Ascending aorta (tissue), 2 donors: Measurements from ENCODE around the gene MED27. TPM values are rescaled to one million over a fixed set of nuclear protein-coding genes. Genes with fewer than 3 reads are reported as not detected.

Experiments used
- DNase-seq, 2 donors: peaks; one replicate each; pipeline ENCODE4 v3.0.0-alpha.2; 2019; ENCODE audit warnings: low spot score in 2 of 2
- H3K27ac ChIP-seq, 2 donors: fragments of 200-600 bp; sonication (generic); one replicate each; pipeline ENCODE4 v1.5.1; 2016 to 2017; ENCODE audit warnings: mild to moderate bottlenecking in 1 of 2
- H3K27me3 ChIP-seq: fragments of 200-600 bp; sonication (generic); one replicate; pipeline ENCODE4 v1.5.1; 2017
- H3K36me3 ChIP-seq, 2 donors: fragments of 200-600 bp; sonication (generic); one replicate each; pipeline ENCODE4 v1.5.1; 2016
- H3K4me1 ChIP-seq, 2 donors: fragments of 200-600 bp; sonication (generic); one replicate each; pipeline ENCODE4 v1.5.1; 2016 to 2017; ENCODE audit warnings: mild to moderate bottlenecking in 1 of 2
- H3K4me3 ChIP-seq, 2 donors: fragments of 200-600 bp; sonication (generic); one replicate each; pipeline ENCODE4 v1.5.1; 2016 to 2017; ENCODE audit warnings: mild to moderate bottlenecking in 1 of 2
- H3K9me3 ChIP-seq, 2 donors: fragments of 200-600 bp; sonication (generic); one replicate each; pipeline ENCODE4 v1.5.1; 2016
- intact Hi-C: fragments of 100-400 bp; cut with DNase I; formaldehyde crosslinking; loops from one replicate; pipeline ENCODE4 v1.15.1; 2023
- total RNA-seq: library from RNA; depleted of rRNA; stranded (reverse); fragments of >200 nt; gene quantifications from one replicate; pipeline ENCODE4 v1.1.0, GENCODE V29; 2016
- TF ChIP-seq, protein P1 (sequence below), 3 experiments: fragments of 200-600 bp in 2 of 3; fragments of 450-650 bp in 1 of 3; sonication (generic) in 2 of 3; IDR thresholded peaks; one replicate each; pipeline ENCODE4 v1.5.1; 2016 to 2019; ENCODE audit warnings: antibody characterized with exemption in 3 of 3, mild to moderate bottlenecking in 1 of 3, moderate library complexity in 1 of 3

Gene MED27
- total RNA-seq, 1 donor from 2014 or later = 19.4 TPM

DNA sequence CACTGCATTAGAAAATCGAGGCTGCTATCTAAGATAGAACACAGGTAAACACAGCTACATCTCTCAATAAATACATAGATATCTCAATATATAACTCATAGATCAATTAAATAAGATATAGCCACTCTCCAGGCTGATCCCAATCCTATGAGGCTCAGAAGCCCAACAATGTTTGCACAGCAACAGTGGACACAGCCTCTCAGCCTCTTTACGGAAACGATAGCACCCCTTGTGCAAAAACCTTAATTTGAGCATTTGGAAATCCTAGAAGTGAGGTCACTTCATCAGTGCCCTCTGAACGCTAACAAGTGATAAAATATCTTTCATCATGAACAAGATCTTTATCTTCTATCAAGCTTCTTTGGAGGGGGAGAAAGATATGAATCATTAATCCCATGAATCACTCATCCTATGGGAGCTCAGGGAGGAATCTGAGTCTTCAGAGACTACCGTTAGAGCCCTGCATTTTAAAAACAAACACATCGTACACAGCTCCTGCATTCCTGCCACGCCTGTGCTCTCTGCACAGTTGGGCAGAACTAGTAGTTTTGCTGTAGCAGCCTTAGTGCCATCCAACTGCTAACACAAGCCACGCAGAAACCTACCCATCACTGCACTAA is 71.4 kb downstream of the MED27 start:
- H3K36me3 ChIP-seq = peaks cover under 1 to 10% of the 10 kb centered on the region in 2 donors
- H3K4me3 ChIP-seq = no peak overlapping the region
- no peaks in the 10 kb centered on the region for H3K9me3 ChIP-seq
- H3K4me1 ChIP-seq = no peaks in the 10 kb centered on the region
- no peak for DNase-seq
- H3K27ac ChIP-seq = no peak overlapping the region
- TF ChIP-seq, protein P1, sequence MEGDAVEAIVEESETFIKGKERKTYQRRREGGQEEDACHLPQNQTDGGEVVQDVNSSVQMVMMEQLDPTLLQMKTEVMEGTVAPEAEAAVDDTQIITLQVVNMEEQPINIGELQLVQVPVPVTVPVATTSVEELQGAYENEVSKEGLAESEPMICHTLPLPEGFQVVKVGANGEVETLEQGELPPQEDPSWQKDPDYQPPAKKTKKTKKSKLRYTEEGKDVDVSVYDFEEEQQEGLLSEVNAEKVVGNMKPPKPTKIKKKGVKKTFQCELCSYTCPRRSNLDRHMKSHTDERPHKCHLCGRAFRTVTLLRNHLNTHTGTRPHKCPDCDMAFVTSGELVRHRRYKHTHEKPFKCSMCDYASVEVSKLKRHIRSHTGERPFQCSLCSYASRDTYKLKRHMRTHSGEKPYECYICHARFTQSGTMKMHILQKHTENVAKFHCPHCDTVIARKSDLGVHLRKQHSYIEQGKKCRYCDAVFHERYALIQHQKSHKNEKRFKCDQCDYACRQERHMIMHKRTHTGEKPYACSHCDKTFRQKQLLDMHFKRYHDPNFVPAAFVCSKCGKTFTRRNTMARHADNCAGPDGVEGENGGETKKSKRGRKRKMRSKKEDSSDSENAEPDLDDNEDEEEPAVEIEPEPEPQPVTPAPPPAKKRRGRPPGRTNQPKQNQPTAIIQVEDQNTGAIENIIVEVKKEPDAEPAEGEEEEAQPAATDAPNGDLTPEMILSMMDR (IDR thresholded peaks at IDR 0.05) = no peak
- no peaks in the 10 kb centered on the region for H3K27me3 ChIP-seq
- intact Hi-C loops = no loop called here

DNA sequence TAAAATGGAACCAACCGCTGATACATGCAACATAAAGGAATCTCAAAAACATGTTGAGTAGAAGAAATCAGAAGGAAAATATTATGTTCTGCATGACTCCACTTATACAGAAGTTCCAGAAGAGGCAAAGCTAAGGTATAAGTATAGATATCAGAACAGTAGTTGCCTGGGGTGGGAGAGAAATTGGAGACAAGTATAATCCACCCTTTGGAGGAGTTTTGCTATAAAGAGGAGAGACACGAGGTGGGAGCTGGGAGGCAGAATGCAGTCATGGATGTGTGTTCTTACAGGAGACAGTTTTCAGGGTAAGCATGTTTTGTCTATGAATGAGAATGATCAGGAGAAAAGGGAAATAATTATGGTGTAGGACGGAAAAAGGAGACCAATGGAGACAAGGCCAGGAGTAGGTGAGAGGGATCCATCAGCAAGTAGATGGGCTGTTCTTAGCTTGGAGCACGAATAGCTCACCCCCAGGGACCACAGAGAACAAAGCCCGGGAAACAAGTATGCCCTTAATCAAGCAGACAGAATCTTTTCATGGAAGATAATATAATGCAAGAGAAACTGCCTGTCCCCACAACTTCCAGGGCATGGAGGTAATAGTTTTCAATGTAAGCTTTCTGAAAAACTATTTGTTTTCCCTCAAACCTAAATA is 72.2 kb downstream of the MED27 start:
- no peaks in the 10 kb centered on the region for H3K9me3 ChIP-seq
- TF ChIP-seq, protein P1 (IDR thresholded peaks at IDR 0.05) = no peak
- no peak for DNase-seq
- no peaks in the 10 kb centered on the region for H3K27me3 ChIP-seq
- no peak overlapping the region for H3K27ac ChIP-seq
- no peaks in the 10 kb centered on the region for H3K4me1 ChIP-seq
- peaks cover 0 to 4% of the 10 kb centered on the region in 2 donors for H3K36me3 ChIP-seq
- H3K4me3 ChIP-seq = no peak overlapping the region
- intact Hi-C loops = no loop called here

DNA sequence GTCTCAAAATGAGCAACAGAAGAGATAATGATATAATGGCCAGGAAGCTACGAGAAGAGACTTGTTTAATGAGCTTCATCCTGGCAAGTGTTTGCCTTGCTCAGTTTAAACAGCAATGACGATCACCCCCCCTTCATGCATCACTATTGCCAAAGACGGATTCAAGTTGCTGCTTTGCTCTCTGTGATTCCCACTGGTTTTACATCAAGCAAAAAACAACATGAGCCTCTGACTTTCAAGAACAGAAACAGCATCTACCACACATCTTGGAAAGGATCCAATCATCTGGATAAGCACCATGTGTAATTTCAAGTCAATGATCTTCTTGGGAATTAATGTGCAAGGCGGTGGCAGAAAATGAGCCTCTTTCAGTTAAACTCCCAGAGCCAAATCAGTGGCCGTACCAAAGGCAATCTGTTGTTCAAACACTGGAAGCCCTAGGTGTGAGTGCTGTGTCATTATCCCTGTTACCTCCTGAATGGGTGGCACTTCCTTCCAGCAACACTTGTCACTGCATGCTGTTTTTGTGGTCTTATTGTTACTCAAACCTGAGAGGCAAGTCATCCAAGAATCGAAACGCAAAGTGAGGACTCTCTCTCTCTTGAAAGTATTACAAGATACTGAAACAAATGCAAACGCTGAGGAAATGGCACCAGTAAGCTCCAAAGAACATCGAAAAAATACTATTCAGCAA is 72.8 kb downstream of the MED27 start:
- intact Hi-C loops = no loop called here
- H3K36me3 ChIP-seq = no peaks in the 10 kb centered on the region
- TF ChIP-seq, protein P1 (IDR thresholded peaks at IDR 0.05) = no peak
- H3K4me1 ChIP-seq = no peaks in the 10 kb centered on the region
- no peaks in the 10 kb centered on the region for H3K27me3 ChIP-seq
- no peak overlapping the region for H3K4me3 ChIP-seq
- no peak for DNase-seq
- no peak overlapping the region for H3K27ac ChIP-seq
- H3K9me3 ChIP-seq = no peaks in the 10 kb centered on the region

DNA sequence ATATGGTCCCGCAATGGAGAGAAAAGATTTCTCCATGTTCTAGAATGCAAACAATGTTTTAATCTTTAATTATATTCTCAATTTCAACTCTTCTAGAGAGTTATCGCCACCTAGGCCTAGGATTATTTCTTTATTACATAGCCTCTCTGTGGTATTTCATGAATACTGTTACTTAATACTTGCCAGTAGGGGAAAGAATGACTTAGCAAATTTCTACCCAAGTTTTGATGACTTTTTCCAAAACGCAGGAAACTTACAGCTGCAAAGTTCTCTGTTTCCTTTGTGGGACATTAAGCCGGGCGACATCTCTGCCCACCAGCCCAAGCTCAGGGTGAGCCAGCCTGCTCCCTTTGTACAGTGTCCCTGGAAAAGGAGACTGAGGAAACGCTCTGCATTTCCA is 73.8 kb downstream of the MED27 start:
- no peak overlapping the region for H3K4me3 ChIP-seq
- H3K27me3 ChIP-seq = no peaks in the 10 kb centered on the region
- no peaks in the 10 kb centered on the region for H3K9me3 ChIP-seq
- DNase-seq = no peak
- no peaks in the 10 kb centered on the region for H3K4me1 ChIP-seq
- H3K27ac ChIP-seq = no peak overlapping the region
- TF ChIP-seq, protein P1 (IDR thresholded peaks at IDR 0.05) = no peak
- no peaks in the 10 kb centered on the region for H3K36me3 ChIP-seq
- intact Hi-C loops = no loop called here

DNA sequence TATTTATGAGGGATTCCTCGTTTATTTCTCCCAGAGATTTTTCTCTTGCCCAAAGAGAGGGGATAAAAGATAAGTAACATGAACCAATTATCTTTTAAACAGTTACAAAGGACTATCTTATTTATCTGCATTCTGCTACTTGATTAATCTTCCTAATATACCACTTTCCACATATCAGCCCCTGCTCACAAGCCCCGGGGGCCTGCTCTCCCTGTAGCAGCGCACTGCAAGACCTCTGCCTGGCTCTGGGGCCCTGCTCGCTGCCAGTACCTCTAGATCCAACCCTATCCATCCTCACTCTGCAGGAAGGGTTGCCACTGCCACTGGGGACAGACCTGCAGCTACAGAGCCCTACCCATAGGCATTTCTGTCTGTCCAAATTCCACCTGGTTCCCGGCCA is 75.3 kb downstream of the MED27 start:
- intact Hi-C loops = no loop called here
- DNase-seq = no peak
- Histone ChIP-seq H3K4me1 (no peaks in the 10 kb centered on the region), H3K36me3 (no peaks in the 10 kb centered on the region), H3K9me3 (no peaks in the 10 kb centered on the region), H3K27ac (no peak overlapping the region), H3K27me3 (no peaks in the 10 kb centered on the region), H3K4me3 (no peak overlapping the region)
- TF ChIP-seq, protein P1 (IDR thresholded peaks at IDR 0.05) = no peak
